ENCODE measurements around the gene LDLRAD4.

The LDLRAD4 gene

DNA sequence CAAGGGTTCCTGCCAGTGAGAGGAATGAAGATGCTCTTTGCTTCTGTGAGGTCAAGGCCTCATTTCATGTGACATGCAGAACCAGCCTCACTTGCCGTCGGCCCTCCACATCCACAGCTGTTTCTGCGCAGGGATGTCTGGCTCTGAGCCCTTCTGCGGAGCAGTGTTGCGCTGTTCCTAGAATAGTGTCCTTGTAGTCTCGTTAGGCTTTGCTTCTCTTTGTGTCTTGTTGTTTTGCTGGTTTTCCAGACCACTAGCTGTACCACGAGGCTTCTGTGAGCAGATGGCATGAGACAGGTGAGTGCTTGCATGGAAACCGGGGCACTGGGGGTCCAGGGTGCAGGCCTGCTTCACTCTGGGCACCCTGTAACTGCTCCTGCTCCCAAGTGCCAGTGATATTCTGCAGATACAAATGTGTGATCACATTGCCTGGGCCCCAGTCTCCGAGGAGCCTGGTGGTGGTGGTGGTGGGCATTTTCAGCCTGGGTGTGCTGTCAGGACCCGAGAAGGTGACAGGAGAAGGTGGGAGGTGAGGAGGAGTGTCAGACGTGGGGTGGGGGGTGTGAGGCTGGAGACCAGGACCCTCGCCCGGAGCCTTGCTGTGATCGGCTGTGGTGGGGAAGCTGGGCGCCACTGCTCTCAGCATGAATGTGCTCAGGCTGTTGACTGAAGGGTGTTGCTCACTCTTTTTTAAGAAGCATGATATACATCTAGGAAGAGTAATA lies 34.3 kb downstream of the LDLRAD4 start:
- H3K27ac ChIP-seq (ENCODE audit: low read depth, low read length), result no peak overlapping the region
- no peaks in the 10 kb centered on the region for H3F3A ChIP-seq (ENCODE audit: insufficient read depth)
- H3K27me3 ChIP-seq (ENCODE audit: low read length), result no peaks in the 10 kb centered on the region
- H4K20me1 ChIP-seq (ENCODE audit: low read depth, low read length), result no peaks in the 10 kb centered on the region
- no peaks in the 10 kb centered on the region for H3K9me2 ChIP-seq (replicated peaks; ENCODE audit: insufficient read depth, low read length)
- no peaks in the 10 kb centered on the region for H3K79me2 ChIP-seq (ENCODE audit: insufficient read depth, low read length)
- no peak overlapping the region for H3K4me2 ChIP-seq (ENCODE audit: low read depth, low read length, poor library complexity, severe bottlenecking)
- no peak overlapping the region for H3K4me3 ChIP-seq (ENCODE audit: insufficient read depth, low read length, poor library complexity, severe bottlenecking)
- H3K36me3 ChIP-seq (ENCODE audit: low read length), result no peaks in the 10 kb centered on the region
- no peak overlapping the region for H3K9ac ChIP-seq (ENCODE audit: low read length)
- no peaks in the 10 kb centered on the region for H3K9me3 ChIP-seq (ENCODE audit: insufficient read depth, low read length)
- H2AFZ ChIP-seq (ENCODE audit: low read depth, low read length, severe bottlenecking), result no peak overlapping the region
- TF ChIP-seq, protein P1, sequence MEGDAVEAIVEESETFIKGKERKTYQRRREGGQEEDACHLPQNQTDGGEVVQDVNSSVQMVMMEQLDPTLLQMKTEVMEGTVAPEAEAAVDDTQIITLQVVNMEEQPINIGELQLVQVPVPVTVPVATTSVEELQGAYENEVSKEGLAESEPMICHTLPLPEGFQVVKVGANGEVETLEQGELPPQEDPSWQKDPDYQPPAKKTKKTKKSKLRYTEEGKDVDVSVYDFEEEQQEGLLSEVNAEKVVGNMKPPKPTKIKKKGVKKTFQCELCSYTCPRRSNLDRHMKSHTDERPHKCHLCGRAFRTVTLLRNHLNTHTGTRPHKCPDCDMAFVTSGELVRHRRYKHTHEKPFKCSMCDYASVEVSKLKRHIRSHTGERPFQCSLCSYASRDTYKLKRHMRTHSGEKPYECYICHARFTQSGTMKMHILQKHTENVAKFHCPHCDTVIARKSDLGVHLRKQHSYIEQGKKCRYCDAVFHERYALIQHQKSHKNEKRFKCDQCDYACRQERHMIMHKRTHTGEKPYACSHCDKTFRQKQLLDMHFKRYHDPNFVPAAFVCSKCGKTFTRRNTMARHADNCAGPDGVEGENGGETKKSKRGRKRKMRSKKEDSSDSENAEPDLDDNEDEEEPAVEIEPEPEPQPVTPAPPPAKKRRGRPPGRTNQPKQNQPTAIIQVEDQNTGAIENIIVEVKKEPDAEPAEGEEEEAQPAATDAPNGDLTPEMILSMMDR (IDR thresholded peaks at IDR 0.05; ENCODE audit: insufficient read depth, low read length, poor library complexity, severe bottlenecking), result no peak
- no peak for TF ChIP-seq EZH2phosphoT487 (conservative IDR thresholded peaks at IDR 0.05; ENCODE audit: low read length)

DNA sequence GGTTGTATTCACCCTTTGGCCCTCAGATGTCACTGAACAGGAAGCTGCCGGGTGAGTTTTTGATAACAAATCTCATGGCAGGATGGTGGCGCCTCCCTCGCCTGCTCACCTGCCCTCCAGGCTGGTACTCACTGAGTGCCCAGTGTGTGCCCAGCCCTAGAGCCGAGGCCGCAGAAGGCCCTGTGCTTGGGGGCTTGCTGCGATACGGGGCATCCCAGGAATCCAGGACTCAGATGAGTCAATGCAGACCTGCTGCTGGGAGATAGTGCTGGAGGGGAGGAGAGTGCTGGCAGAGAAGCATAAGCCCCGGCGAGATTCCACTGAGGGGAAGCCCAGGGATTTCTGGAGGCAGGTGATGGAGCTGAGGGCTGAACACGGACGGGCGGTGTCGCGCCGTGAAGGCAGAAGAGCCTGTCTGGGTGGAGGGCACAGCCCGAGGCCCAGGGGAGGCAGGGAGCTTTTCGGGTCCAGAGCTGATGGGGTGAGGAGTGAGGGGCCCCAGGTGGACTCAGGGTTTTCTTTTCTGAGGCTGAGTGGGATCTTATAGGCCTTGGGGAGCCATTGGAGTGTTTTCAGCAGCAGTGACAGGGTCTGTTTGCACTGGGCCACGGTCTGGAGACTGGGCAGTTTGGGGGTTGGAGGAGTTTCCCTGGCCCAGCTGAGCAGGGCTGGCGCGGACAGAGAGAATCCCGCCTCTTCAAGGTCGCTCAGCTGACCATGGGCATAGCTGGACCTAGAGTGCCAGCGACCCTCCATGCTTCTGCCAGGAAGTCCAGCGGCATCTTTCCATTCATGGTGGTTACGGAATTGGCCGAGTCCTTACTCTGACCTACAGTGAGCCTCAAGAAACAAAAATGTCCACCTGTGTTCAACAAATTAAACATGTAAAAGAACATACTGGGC lies 35.5 kb downstream of the LDLRAD4 start:
- Histone ChIP-seq H3K4me2 (ENCODE audit: low read depth, low read length, poor library complexity, severe bottlenecking) (no peak overlapping the region), H3K36me3 (ENCODE audit: low read length) (no peaks in the 10 kb centered on the region), H3K4me3 (ENCODE audit: insufficient read depth, low read length, poor library complexity, severe bottlenecking) (no peak overlapping the region), H3K27me3 (ENCODE audit: low read length) (no peaks in the 10 kb centered on the region), H3F3A (ENCODE audit: insufficient read depth) (no peaks in the 10 kb centered on the region), H3K79me2 (ENCODE audit: insufficient read depth, low read length) (no peaks in the 10 kb centered on the region), H2AFZ (ENCODE audit: low read depth, low read length, severe bottlenecking) (no peak overlapping the region), H3K9me2 (replicated peaks; ENCODE audit: insufficient read depth, low read length) (no peaks in the 10 kb centered on the region), H3K9ac (ENCODE audit: low read length) (no peak overlapping the region), H3K9me3 (ENCODE audit: insufficient read depth, low read length) (no peaks in the 10 kb centered on the region), H4K20me1 (ENCODE audit: low read depth, low read length) (no peaks in the 10 kb centered on the region), H3K27ac (ENCODE audit: low read depth, low read length) (no peak overlapping the region)
- TF ChIP-seq, protein P1 (IDR thresholded peaks at IDR 0.05; ENCODE audit: insufficient read depth, low read length, poor library complexity, severe bottlenecking), result no peak
- no peak for TF ChIP-seq EZH2phosphoT487 (conservative IDR thresholded peaks at IDR 0.05; ENCODE audit: low read length)

DNA sequence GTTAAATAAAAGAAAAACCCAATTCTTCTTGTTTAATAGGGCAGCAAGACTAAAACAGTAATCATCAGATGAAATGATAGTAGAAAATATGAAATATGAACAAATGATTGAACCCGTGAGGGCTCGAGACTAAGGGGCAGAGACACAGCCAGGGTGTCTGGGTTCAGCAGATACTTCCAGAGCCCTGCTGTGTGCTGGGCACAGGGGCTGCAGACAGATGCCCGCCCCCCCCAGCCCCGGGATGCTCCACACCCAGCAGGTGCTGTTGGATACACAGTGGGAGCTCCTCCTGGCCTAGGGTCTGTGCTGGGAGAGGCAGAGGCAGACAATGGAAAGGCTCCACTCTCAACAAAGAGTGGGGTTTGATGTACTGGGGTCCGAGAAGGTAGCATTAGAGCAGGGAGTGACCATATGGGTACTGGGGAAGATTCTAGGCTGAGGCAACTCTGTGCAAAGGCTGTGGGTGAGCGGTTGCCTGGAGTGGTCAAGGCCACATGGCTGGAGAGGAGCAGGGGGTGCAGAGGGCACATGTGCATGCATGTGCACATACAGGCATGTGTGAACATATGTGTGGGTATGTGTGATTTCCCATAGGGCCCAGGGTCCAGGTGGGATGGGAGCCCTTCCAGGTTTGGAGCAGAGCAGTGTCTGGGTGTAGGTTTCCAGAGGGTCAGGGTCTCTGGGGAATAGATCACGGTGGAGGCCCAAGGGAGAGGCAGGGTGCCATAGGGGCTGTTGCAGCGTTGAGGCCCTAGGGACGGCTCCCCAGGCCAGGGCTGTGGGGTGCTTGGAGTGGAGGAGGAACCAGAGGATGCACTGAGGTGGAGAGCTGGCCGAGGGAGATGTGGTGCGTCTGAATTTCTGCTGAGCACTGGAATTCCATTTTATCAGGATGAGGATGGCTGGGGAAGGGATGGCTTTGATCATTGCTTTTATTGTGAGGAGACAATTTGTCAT lies 36.7 kb downstream of the LDLRAD4 start:
- Histone ChIP-seq H3K9ac (ENCODE audit: low read length) (no peak overlapping the region), H3K9me2 (replicated peaks; ENCODE audit: insufficient read depth, low read length) (no peaks in the 10 kb centered on the region), H3F3A (ENCODE audit: insufficient read depth) (no peaks in the 10 kb centered on the region), H4K20me1 (ENCODE audit: low read depth, low read length) (no peaks in the 10 kb centered on the region), H3K4me2 (ENCODE audit: low read depth, low read length, poor library complexity, severe bottlenecking) (no peak overlapping the region), H2AFZ (ENCODE audit: low read depth, low read length, severe bottlenecking) (no peak overlapping the region), H3K27ac (ENCODE audit: low read depth, low read length) (no peak overlapping the region), H3K27me3 (ENCODE audit: low read length) (no peaks in the 10 kb centered on the region), H3K9me3 (ENCODE audit: insufficient read depth, low read length) (no peaks in the 10 kb centered on the region), H3K4me3 (ENCODE audit: insufficient read depth, low read length, poor library complexity, severe bottlenecking) (no peak overlapping the region), H3K36me3 (ENCODE audit: low read length) (no peaks in the 10 kb centered on the region), H3K79me2 (ENCODE audit: insufficient read depth, low read length) (no peaks in the 10 kb centered on the region)
- no peak for TF ChIP-seq EZH2phosphoT487 (conservative IDR thresholded peaks at IDR 0.05; ENCODE audit: low read length)
- TF ChIP-seq, protein P1 (IDR thresholded peaks at IDR 0.05; ENCODE audit: insufficient read depth, low read length, poor library complexity, severe bottlenecking), result no peak

All from SU-DHL-6 (cell line).